GM18907 (cell line): ENCODE results near the gene TLCD3A.
A peak's percentile ranks its signal among the peaks of the same experiment; 100 is the strongest.

ENCODE experiments used
- ATAC-seq: cut with Tn5 transposase; IDR thresholded peaks from one replicate; pipeline ENCODE4 v1.9.1; 2021; ENCODE audit warnings: mild to moderate bottlenecking, moderate library complexity; ENCODE audit not compliant: unreplicated experiment

Gene TLCD3A

GRCh38 chr17:705863-706262 lies 26.5 kb upstream of the TLCD3A start:
- no peak for ATAC-seq

DNA sequence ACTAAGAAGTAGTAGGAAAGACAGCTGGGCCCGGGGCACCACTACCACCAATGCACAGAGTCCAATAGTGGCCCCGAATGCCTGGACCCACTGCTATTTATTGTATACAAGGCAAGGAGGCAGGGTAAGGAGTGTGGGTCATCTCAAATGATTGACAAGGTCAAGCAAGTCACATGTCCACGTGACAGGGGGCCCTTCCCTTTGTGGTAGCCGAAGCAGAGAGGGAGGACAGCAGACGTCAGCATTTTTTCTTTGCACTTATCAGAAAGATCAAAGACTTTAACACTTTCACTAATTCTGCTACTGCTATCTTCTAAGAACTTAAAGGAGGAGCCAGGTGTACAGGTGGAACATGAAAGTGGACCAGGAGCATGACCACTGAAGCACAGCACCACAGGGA lies 24.3 kb upstream of the TLCD3A start:
- ATAC-seq: no peak

- ATAC-seq: no peak
Observed at GRCh38 chr17:718075-718474, 14.3 kb upstream of the TLCD3A start.

DNA sequence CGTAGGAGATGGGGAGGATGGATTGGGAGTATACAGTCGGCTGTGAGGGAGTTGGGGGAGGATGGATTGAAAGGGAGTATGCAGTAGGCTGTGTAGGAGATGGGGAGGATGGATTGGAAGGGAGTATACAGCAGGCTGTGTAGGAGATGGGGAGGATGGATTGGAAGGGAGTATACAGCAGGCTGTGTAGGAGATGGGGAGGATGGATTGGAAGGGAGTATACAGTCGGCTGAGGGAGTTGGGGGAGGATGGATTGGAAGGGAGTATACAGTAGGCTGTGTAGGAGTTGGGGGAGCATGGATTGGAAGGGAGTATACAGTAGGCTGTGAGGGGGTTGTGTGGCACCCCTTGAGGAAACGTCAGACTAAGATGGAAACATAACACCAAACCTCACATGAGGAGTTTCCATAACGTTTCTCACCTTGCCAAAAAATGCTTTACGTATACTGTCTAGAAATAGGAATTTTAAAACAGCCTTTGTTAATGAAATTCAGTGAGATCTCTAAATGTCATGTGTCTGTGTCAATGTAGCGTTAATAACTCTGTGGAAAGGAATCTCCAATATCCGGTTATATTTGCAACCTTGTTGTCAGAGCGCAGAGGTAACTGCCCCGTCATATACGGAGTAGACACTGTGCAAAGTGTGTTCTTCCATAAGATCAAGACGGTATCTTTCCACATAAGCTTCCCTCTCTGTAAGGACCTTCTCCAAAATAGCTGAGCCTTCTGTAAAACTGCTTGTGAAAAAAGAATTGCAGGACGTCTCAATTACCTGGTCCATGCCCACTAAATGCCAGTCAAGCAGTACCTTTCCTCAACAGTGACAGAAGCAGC lies 11.5 kb upstream of the TLCD3A start:
- ATAC-seq: no peak

GRCh38 chr17:721540-721937 lies 10.9 kb upstream of the TLCD3A start:
- no peak for ATAC-seq

DNA sequence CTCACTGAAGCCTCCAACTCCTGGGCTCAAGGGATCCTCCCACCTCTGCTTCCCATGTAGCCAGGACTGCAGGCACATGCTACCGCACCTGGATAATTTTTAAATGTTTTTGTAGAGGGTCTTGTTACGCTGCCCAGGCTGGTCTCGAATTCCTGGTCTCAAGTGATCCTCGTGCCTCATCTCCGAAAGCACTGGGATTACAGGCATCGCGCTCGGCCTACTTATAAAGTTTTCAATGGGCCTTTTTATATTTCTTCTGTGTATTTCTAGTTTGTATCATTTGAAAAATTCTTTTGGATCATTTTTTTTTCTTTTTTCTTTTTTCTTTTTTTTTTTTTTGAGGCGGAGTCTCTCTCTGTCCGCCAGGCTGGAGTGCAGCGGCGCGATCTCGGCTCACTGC lies 7.3 kb upstream of the TLCD3A start:
- no peak for ATAC-seq

- ATAC-seq: no peak
Observed at GRCh38 chr17:725746-726145, 6.7 kb upstream of the TLCD3A start.

GRCh38 chr17:726271-726919 lies 6.0 kb upstream of the TLCD3A start:
- no peak for ATAC-seq

DNA sequence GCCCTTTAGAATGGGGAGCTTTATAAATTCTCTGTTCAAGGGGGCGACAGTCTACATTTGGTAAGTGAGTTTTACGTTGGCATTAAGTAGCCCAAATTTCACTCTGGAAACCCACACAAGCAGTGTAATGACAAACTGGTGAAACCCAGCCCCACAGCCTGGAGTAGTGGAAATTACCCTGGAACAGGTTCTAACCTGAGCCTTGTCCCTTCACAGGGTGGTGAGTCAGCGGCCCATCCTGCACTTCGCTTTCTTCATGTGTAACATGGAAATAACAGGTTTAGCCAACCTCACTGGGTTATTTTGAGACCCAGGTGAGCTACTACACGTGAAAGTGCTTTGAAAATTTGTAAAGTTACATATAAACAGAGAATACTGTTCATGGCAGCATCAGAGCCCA lies 3.5 kb upstream of the TLCD3A start:
- ATAC-seq: no peak

DNA sequence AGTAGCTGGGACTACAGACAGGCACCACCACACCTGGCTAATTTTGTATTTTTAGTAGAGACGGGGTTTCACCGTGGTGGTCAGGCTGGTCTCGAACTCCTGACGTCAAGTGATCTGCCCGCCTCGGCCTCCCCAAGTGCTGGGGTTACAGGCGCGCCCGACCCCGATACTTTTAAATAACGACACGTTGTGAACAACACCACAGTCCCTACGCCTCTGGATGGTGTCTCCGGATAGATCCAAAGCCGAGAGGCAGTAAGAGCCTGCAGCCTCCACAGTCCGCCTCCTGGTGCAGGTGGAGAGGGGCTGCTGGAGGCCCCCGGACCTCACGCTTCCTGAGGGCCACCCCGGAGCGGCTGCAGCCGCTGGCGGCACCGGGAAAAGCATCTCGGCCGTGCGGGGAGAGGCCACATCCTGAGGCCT lies 741 bp upstream of the TLCD3A start:
- ATAC-seq: no peak

- peak; percentile 32 for ATAC-seq
Observed at GRCh38 chr17:732902-733720, 715 bp downstream of the TLCD3A start.

- no peak for ATAC-seq
Observed at GRCh38 chr17:733743-734142, 1.3 kb downstream of the TLCD3A start.

GRCh38 chr17:737561-738113 lies 5.2 kb downstream of the TLCD3A start:
- ATAC-seq: no peak

DNA sequence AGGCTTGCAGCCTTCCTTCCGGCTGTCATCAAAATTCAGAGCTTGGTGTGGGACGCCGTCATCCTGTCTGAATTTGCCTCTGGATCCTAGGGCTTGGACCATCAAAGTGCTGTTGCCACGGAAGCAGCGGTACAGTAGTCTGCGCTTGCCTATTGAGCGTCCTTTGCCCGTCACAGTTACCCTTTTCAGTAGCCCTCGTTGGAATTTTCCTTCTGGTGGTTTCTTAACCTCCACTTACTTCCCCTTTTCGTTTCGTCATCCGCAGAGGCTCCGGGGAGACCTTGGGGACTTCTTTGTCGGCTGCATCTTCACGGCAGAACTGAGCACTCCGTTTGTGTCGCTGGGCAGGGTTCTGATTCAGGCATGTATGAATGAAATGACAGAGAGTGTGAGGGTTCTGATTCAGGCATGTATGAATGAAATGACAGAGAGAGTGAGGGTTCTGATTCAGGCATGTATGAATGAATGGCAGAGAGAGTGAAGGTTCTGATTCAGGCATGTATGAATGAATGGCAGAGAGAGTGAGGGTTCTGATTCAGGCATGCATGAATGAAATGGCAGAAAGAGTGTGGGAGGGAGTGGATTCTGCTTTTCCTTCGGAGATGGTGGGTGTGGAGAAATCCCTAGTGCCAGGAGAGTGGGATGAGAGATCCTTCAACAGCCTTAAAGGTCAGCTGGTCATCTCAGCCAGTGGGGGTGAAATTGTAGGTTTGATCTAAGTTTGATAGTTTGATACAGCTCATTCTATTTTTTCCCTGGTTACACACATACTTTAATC lies 8.0 kb downstream of the TLCD3A start:
- ATAC-seq: peak; percentile 66

DNA sequence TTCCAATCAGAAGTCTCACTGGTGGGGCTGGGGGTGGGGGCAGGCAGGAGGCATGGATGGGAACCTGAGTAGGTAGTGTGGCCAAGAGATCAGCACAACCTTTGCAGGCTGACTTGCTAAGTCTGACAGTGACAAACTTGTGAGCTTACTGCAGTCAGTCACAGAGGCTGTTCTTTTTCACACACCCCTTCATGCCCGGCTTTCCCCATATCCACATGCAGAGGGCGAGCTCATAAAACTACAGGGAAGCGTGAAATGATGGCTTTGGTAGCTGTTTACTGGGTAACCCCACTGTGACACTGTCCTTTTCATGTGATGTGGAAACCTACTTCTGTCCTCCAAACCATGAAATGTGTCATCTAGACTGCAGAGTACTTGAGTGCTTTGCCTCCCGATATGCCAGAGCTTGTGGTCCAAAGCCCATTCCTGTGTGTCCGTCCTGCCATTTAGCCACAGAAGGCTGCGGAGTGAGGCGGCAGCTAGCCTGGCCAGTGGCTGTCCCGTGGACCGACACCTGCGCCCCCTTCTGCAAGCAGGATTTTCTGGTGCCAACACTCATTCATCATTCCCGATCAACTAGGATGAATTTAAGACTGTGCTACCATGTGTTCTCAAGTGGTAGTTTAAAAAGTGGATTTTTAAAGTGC lies 9.9 kb downstream of the TLCD3A start:
- ATAC-seq: no peak

DNA sequence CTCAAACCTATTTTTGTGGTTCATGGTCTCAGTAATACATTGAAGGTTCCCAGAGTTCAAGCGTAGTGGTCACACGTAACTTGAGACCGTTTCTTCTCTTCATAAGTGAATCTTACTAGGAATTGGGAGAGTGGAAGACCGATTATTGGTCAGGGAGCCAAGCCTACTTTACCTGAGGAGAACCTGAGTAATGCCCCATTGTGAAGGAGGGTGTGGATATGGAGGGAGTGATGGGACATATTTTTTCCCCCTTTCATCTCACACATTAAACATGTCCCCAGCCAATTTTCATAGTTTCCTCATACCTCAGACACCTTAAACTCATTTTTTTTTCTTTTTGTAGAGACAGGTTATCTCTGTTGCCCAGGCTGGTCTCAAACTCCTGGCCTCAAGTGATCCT lies 10.7 kb downstream of the TLCD3A start:
- ATAC-seq: no peak

- ATAC-seq: no peak
Observed at GRCh38 chr17:744937-745336, 12.5 kb downstream of the TLCD3A start.

GRCh38 chr17:745406-745805 lies 13.0 kb downstream of the TLCD3A start:
- ATAC-seq: no peak

DNA sequence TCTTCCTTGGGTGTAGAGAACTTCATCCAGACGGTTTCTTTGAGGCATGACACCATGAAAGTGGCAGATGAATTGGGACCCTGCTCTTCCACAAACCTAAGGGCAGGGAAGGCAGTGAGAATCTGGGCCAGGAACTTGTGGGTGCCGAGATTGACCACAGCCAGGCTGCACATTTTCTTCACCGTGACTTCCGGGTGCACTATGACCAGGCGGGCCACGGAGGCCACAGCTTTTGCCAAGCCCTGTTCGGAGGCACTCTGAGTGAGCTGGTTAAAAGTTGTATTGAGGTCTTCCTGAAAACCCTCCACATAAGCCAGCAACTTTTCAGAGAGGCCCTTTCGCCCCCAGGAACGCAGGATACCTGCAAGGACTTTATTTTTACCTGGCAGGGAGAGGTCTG lies 13.8 kb downstream of the TLCD3A start:
- ATAC-seq: no peak
